Dendritic cell treated with granulocyte-macrophage colony-stimulating factor and Interleukin-4, amounts not matched to agents 40 ng/mL and 50 ng/mL, for 4 days (primary cell): ENCODE results near the gene SEZ6L2.
"Not testable (repeated sequence)": the region's sequence is repeated elsewhere in the genome, so short reads cannot be mapped to it uniquely, and the experiment has no call there.

Source experiments
- H3K27ac Mint-ChIP-seq: one replicate; pipeline ENCODE4 v1.8.0; 2022; ENCODE audit warnings: mild to moderate bottlenecking, mixed read lengths
- H3K27me3 Mint-ChIP-seq: one replicate; pipeline ENCODE4 v1.8.0; 2022; ENCODE audit warnings: mild to moderate bottlenecking, mixed read lengths
- H3K36me3 Mint-ChIP-seq: one replicate; pipeline ENCODE4 v1.8.0; 2022; ENCODE audit warnings: low read depth, mixed read lengths
- H3K4me1 Mint-ChIP-seq: one replicate; pipeline ENCODE4 v1.8.0; 2022; ENCODE audit warnings: low read depth, mixed read lengths
- H3K4me3 Mint-ChIP-seq: one replicate; pipeline ENCODE4 v1.8.0; 2022; ENCODE audit warnings: mild to moderate bottlenecking, moderate library complexity, mixed read lengths
- H3K9me3 Mint-ChIP-seq: one replicate; pipeline ENCODE4 v1.8.0; 2022; ENCODE audit warnings: mixed read lengths
- intact Hi-C: fragments of 100-400 bp; cut with micrococcal nuclease; formaldehyde crosslinking; loops from one replicate; pipeline ENCODE4 v1.15.0; 2022

SEZ6L2 gene

GRCh38 chr16:29899516-29900101, at the start of gene SEZ6L2:
SEZ6L2 (minus strand) TSS chr16:29899550; CDS start chr16:29899019, 531 bp downstream.
- H3K9me3 Mint-ChIP-seq = no peaks in the 10 kb centered on the region
- no peaks in the 10 kb centered on the region for H3K36me3 Mint-ChIP-seq
- intact Hi-C loops = loop anchor here (2.0 to 5.0 kb wide), 2 partner anchors 37 to 63 kb away; partner anchors contain the start of genes CDIPT and TMEM219
- H3K4me1 Mint-ChIP-seq = peaks cover 14% of the 10 kb centered on the region
- H3K27ac Mint-ChIP-seq = peak within 1 kb of the TSS; percentile 64
- H3K27me3 Mint-ChIP-seq = peaks cover 58% of the 10 kb centered on the region
- peak within 1 kb of the TSS; percentile 84 for H3K4me3 Mint-ChIP-seq

- Mint-ChIP-seq H3K27ac (no peak overlapping the region), H3K36me3 (no peaks in the 10 kb centered on the region), H3K4me3 (no peak overlapping the region), H3K4me1 (no peaks in the 10 kb centered on the region), H3K27me3 (peaks cover 5% of the 10 kb centered on the region), H3K9me3 (no peaks in the 10 kb centered on the region)
- intact Hi-C loops = no loop called here
These were observed 48.5 kb upstream of the SEZ6L2 start for GRCh38 chr16:29947897-29948296.

DNA sequence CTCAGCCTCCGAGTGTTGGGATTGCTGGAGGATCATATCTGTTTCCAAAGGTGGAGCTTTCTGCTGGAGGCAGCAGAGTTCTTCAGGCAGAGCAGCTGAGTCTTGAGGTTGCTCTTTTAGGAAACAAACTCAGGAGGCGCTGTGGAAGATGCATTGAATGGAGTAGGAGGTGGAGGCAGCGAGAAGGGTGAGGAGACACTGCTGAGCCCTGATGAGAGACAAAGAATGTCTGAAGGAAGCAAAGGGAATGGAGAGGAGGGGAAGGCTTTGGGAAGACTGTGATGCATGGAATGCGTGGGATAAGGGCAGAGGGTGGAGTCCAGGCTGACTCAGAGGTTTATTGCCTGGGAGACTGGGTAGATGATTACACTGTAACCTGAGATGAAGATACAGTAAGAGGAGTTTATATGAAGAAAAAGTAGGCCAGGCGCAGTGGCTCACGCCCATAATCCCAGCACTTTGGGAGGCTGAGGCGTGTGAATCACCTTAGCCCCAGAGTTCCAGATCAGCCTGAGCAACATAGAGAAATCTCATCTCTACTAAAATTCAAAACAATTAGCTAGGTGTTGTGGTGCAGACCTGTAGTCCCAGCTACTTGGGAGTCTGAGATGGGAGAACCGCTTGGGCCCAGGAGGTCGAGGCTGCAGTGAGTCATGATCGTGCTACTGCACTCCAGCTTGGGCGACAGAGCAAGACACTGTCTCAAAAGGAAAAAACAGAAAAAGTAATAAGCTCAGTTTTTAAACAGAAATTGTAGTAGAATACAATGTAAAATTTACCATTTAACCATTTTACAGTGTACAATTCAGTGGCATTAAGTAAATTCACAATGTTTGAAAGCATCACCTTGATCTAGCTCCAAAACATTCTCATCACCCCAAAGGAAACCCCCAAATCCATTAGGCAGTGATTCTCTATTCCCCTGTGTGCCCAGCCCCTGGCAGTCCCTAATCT, 44.8 kb upstream of the SEZ6L2 start:
- Mint-ChIP-seq H3K4me3 (no peak overlapping the region), H3K36me3 (no peaks in the 10 kb centered on the region), H3K4me1 (no peaks in the 10 kb centered on the region), H3K9me3 (no peaks in the 10 kb centered on the region), H3K27ac (no peak overlapping the region), H3K27me3 (peaks cover 19% of the 10 kb centered on the region)
- intact Hi-C loops = no loop called here

DNA sequence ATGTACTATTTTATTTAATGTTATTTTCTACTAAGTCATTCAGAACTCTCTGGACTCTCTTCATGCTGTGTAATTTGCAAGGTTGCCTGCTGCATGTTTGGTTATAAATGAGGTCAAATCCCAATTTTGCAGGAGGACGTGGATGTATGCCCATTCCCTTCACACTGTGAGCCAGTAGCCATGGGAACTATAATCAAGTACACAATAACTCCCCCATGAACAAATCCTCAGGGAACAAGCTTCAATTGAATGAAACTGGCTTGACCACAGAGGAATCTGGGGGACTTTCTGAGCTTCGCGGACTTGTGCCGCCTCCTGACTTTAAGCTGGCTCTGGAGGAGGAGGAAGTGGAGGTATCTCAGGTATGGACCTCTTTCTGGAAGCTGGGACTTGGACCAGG, 41.3 kb upstream of the SEZ6L2 start:
- Mint-ChIP-seq H3K36me3 (no peaks in the 10 kb centered on the region), H3K27me3 (peaks cover 22% of the 10 kb centered on the region), H3K4me3 (no peak overlapping the region), H3K4me1 (no peaks in the 10 kb centered on the region), H3K27ac (no peak overlapping the region), H3K9me3 (no peaks in the 10 kb centered on the region)
- intact Hi-C loops = no loop called here

DNA sequence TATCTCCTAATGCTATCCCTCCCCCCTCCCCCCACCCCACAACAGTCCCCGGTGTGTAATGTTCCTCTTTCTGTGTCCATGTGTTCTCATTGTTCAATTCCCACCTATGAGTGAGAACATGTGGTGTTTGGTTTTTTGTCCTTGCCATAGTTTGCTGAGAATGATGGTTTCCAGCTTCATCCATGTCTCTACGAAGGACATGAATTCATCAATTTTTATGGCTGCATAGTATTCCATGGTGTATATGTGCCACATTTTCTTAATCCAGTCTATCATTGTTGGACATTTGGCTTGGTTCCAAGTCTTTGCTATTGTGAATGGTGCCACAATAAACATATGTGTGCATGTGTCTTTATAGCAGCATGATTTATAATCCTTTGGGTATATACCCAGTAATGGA, 32.4 kb upstream of the SEZ6L2 start:
- peaks cover 10% of the 10 kb centered on the region for H3K4me1 Mint-ChIP-seq
- intact Hi-C loops, H3K36me3 Mint-ChIP-seq, H3K4me3 Mint-ChIP-seq, H3K9me3 Mint-ChIP-seq, H3K27ac Mint-ChIP-seq: not testable (repeated sequence)
- peaks cover 15% of the 10 kb centered on the region for H3K27me3 Mint-ChIP-seq

DNA sequence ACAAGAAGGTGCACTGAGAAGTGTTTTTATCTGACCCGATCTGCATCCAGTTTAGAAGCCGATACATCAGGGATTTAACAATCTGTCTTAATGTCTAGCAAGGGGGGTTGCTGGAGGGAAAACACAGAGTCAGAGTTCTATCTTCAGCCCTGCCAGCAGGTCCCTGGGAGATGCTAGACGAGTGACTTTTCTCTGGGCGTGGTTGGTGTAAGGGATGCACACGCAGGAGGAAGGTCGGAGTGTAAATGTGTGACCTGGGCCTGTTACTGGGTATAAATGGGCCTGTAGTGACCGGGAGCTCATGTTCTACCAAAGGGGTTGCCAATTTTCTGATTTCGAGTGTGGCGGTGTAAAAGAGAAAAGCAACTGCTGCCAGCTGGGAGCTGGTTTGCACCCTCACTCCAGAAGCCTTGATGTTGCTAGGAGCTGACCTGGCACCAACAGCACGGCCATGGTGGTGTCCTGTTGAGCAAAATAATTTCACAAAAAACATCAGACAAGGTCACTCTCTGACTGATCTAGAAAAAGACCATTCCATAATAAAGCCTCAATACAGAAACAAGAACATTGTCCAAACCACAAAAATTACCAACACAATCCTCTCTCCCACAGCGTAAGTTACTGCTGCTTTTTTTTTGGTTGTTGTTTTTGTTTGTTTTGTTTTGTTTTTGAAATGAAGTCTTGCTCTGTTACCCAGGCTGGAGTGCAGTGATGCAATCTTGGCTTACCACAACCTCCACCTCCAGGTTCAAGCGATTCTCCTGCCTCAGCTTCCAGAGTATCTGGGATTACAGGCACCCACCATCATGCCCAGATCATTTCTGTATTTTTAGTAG, 27.9 kb upstream of the SEZ6L2 start:
- Mint-ChIP-seq H3K27ac (peak overlapping the region; percentile 93), H3K36me3 (peaks cover 39% of the 10 kb centered on the region), H3K4me1 (peaks cover 34% of the 10 kb centered on the region), H3K27me3 (no peaks in the 10 kb centered on the region), H3K9me3 (no peaks in the 10 kb centered on the region), H3K4me3 (peak overlapping the region; percentile 92)
- intact Hi-C loops = no loop called here

GRCh38 chr16:29926711-29927052, 27.3 kb upstream of the SEZ6L2 start:
- intact Hi-C loops = no loop called here

DNA sequence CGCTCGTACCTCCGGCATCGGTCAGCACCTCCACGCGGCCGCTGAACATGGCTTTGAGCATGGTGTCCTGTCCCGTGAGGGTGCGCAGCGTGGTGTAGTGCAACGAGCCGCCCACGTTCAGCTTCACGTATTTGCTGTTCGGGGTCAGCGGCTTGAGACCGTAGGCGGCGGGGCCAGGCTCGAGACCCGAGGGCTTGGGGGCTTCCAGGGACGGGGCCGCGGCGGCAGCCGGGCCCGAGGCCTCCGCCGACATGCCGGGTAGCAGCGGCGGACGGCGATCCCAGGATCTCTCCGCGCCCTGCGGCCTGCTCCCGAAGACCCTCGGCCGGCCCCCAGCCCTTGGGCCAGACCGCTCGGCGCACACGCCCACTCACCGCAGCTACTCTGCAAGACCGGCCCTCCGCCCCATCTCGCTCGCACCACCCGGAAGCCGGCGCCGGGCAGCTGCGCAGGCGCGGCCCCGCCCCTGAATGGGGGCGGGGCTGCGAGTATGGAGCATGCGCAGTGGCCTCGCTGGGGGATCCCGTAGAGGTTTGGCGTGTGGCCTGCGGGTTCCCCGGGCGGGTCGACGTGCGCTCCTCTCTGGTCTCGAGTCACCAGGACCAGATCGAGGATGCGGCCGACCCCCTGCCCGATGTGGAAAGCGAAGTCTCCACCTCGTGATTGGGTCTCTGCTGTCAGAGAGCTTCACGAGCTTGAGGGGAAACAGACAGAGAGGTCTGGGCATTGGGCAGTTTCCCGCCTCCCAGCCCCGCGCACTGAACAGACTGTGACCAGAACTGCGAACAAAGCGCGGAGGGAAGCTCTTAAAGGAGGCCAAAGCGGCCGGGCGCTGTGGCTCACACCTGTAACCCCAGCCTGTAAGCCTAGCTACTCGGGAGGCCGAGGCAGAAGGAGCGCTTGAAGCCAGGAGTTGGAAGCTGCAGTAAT, 26.7 kb upstream of the SEZ6L2 start, which contains the start of gene KCTD13:
TSS of gene KCTD13 (minus strand) at position 446 of the 930 bp plus-strand sequence. CDS start at position 253, 193 bp downstream.
- intact Hi-C loops = no loop called here
- H3K27me3 Mint-ChIP-seq = no peaks in the 10 kb centered on the region
- H3K4me3 Mint-ChIP-seq = peak within 1 kb of the TSS; percentile 92
- peaks cover 47% of the 10 kb centered on the region for H3K36me3 Mint-ChIP-seq
- H3K4me1 Mint-ChIP-seq = peaks cover 34% of the 10 kb centered on the region
- H3K9me3 Mint-ChIP-seq = no peaks in the 10 kb centered on the region
- peak within 1 kb of the TSS; percentile 93 for H3K27ac Mint-ChIP-seq

More at GRCh38 chr16:29926711-29927052, 27.3 kb upstream of the SEZ6L2 start:
- peaks cover 34% of the 10 kb centered on the region for H3K4me1 Mint-ChIP-seq
- H3K27me3 Mint-ChIP-seq = no peaks in the 10 kb centered on the region
- H3K36me3 Mint-ChIP-seq = peaks cover 40% of the 10 kb centered on the region
- H3K4me3 Mint-ChIP-seq = peak overlapping the region; percentile 92
- no peaks in the 10 kb centered on the region for H3K9me3 Mint-ChIP-seq
- peak overlapping the region; percentile 93 for H3K27ac Mint-ChIP-seq

- H3K36me3 Mint-ChIP-seq = peaks cover 55% of the 10 kb centered on the region
- no peaks in the 10 kb centered on the region for H3K9me3 Mint-ChIP-seq
- peak overlapping the region; percentile 93 for H3K27ac Mint-ChIP-seq
These were observed 25.9 kb upstream of the SEZ6L2 start for GRCh38 chr16:29925105-29925756.

DNA sequence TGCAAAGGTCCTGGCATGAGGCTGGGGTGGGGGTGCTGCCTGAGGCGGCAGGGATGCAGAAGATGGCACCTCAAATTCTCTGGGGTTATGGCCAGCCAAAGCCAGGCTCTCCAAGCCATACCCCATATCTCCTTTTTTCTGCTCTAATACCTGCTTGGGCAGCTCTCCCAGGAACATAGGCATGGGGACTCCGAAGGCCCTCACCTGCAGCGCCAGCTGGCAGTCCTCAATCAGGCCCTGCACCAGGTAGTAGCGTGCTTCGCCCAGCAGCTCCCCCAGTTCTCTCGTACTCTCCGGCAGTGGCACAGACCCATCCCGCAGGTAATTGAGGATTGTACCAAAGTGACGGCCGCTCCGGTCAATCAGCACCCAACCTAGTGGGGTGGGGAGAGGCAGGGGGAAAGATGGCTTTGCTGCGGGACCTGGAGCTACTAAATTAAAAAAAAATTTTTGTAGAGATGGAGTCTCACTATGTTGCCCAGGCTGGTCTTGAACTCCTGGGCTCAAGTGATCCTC, 23.7 kb upstream of the SEZ6L2 start:
- no peak overlapping the region for H3K4me3 Mint-ChIP-seq
- H3K27ac Mint-ChIP-seq = no peak overlapping the region
- intact Hi-C loops = no loop called here
- H3K4me1 Mint-ChIP-seq = peaks cover 34% of the 10 kb centered on the region
- H3K9me3 Mint-ChIP-seq = no peaks in the 10 kb centered on the region
- no peaks in the 10 kb centered on the region for H3K27me3 Mint-ChIP-seq
- H3K36me3 Mint-ChIP-seq = peaks cover 71% of the 10 kb centered on the region

More at GRCh38 chr16:29925105-29925756, 25.9 kb upstream of the SEZ6L2 start:
- Mint-ChIP-seq H3K27me3 (no peaks in the 10 kb centered on the region), H3K4me3 (peak overlapping the region; percentile 92), H3K4me1 (peaks cover 34% of the 10 kb centered on the region)
- intact Hi-C loops = no loop called here

DNA sequence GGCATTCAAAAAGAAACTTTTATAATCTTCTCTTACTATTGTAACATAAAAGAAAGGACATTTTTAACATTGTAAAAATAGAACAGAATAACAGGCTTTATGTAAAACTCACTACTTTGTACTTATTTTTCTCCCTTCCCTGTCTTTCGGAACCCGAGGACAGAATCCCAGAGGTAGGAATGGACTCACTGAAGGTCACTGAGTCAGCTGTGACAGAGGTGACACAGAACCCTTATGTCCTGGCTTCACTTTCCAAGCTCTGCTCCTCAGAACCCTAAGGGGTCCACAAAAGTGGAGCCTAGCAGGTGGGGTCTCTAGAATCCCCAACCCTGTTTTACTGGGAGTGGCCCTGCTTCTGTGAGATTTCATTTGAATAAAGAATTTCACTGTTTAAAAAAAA, 23.0 kb upstream of the SEZ6L2 start:
- no peak overlapping the region for H3K27ac Mint-ChIP-seq
- H3K4me3 Mint-ChIP-seq = no peak overlapping the region
- H3K4me1 Mint-ChIP-seq = peaks cover 30% of the 10 kb centered on the region
- intact Hi-C loops = no loop called here
- no peaks in the 10 kb centered on the region for H3K27me3 Mint-ChIP-seq
- peaks cover 78% of the 10 kb centered on the region for H3K36me3 Mint-ChIP-seq
- H3K9me3 Mint-ChIP-seq = no peaks in the 10 kb centered on the region

- H3K9me3 Mint-ChIP-seq = no peaks in the 10 kb centered on the region
- no peaks in the 10 kb centered on the region for H3K27me3 Mint-ChIP-seq
- peaks cover 16% of the 10 kb centered on the region for H3K4me1 Mint-ChIP-seq
- intact Hi-C loops = no loop called here
- no peak overlapping the region for H3K27ac Mint-ChIP-seq
- H3K4me3 Mint-ChIP-seq = no peak overlapping the region
- peaks cover 87% of the 10 kb centered on the region for H3K36me3 Mint-ChIP-seq
These were observed 21.7 kb upstream of the SEZ6L2 start for GRCh38 chr16:29921034-29921385.
